Suprapubic skin (tissue), 3 donors: Measurements from ENCODE around the gene HSBP1.

Source experiments
- POLR2AphosphoS5 ChIP-seq, 3 donors: sonication (generic); formaldehyde crosslinking; IDR thresholded peaks; one replicate each; pipeline ENCODE4 v1.6.1; 2017; ENCODE audit warnings: antibody characterized with exemption in 3 of 3
- TF ChIP-seq, protein P1 (sequence below), 2 donors: fragments of 200-600 bp in 1 of 2; fragments of 450-650 bp in 1 of 2; sonication (generic) in 1 of 2; IDR thresholded peaks; one replicate each; pipeline ENCODE4 v1.5.1; 2016 to 2019; ENCODE audit warnings: antibody characterized with exemption in 2 of 2, mild to moderate bottlenecking in 1 of 2, moderate library complexity in 1 of 2

DNA sequence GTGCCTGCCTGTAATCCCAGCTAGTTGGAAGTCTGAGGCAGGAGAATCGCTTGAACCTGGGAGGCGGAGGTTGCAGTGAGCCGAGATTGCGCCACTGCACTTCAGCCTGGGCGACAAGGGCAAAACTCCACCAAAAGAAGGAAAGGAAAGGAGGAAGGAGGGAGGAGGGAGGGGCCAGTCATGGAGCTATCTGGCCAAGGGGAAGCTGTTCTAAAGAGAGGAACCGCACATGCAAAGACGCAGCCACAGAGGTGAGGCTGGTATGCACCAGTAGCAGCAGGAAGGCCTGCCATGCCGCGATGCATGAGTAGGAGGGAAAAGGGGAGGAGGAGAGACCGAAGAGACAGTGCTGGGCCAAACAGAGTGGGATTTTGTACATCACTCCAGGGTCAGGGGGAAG, 35.9 kb downstream of the HSBP1 start:
- TF ChIP-seq POLR2AphosphoS5 (IDR thresholded peaks at IDR 0.05) = no peak
- TF ChIP-seq, protein P1, sequence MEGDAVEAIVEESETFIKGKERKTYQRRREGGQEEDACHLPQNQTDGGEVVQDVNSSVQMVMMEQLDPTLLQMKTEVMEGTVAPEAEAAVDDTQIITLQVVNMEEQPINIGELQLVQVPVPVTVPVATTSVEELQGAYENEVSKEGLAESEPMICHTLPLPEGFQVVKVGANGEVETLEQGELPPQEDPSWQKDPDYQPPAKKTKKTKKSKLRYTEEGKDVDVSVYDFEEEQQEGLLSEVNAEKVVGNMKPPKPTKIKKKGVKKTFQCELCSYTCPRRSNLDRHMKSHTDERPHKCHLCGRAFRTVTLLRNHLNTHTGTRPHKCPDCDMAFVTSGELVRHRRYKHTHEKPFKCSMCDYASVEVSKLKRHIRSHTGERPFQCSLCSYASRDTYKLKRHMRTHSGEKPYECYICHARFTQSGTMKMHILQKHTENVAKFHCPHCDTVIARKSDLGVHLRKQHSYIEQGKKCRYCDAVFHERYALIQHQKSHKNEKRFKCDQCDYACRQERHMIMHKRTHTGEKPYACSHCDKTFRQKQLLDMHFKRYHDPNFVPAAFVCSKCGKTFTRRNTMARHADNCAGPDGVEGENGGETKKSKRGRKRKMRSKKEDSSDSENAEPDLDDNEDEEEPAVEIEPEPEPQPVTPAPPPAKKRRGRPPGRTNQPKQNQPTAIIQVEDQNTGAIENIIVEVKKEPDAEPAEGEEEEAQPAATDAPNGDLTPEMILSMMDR (IDR thresholded peaks at IDR 0.05) = no peak
